ENCODE measurements around the gene WDPCP.

GRCh38 chr2:63631501-63631900 is 43.2 kb upstream of the WDPCP start:
- TF ChIP-seq CTCF (conservative IDR thresholded peaks at IDR 0.05 in 1 of 2, IDR thresholded peaks at IDR 0.05 in 1 of 2; ENCODE audit: extremely low read depth in 1 of 2, insufficient read depth in 1 of 2, low read depth in 1 of 2, low read length in 2 of 2) (no peak), EZH2 (IDR thresholded peaks at IDR 0.05; ENCODE audit: borderline replicate concordance, low read length) (no peak)

Measured in mammary epithelial cell (primary cell).